Measurements from ENCODE around the gene SYT13. TPM values are rescaled to one million over a fixed set of nuclear protein-coding genes. Genes with fewer than 3 reads are reported as not detected.
A peak's percentile ranks its signal among the peaks of the same experiment; 100 is the strongest.

SYT13 gene
- total and polyA plus RNA-seq, 8 donors = 2.5 to 30.9 (median 6.6) TPM

GRCh38 chr11:45210846-45211245, 75.3 kb downstream of the SYT13 start:
- DNase-seq (no peak), ATAC-seq (peak in 2 of 4 donors; percentile 41 to 61), FAIRE-seq (no peak)
- no peaks in the 10 kb centered on the region for H3K9me3 ChIP-seq
- WGBS, 2 donors = 90 to 92% methylated on average over 9 of the region's 9 CpGs
- no peak overlapping the region for H3K27ac ChIP-seq
- no peaks in the 10 kb centered on the region for H3K4me1 ChIP-seq
- intact Hi-C loops (cut with DNase I) = no loop called here
- H3K36me3 ChIP-seq = peaks cover 0 to 5% (median 0%) of the 10 kb centered on the region in 3 donors
- H3K27me3 ChIP-seq = no peaks in the 10 kb centered on the region
- TF ChIP-seq, protein P1, sequence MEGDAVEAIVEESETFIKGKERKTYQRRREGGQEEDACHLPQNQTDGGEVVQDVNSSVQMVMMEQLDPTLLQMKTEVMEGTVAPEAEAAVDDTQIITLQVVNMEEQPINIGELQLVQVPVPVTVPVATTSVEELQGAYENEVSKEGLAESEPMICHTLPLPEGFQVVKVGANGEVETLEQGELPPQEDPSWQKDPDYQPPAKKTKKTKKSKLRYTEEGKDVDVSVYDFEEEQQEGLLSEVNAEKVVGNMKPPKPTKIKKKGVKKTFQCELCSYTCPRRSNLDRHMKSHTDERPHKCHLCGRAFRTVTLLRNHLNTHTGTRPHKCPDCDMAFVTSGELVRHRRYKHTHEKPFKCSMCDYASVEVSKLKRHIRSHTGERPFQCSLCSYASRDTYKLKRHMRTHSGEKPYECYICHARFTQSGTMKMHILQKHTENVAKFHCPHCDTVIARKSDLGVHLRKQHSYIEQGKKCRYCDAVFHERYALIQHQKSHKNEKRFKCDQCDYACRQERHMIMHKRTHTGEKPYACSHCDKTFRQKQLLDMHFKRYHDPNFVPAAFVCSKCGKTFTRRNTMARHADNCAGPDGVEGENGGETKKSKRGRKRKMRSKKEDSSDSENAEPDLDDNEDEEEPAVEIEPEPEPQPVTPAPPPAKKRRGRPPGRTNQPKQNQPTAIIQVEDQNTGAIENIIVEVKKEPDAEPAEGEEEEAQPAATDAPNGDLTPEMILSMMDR (IDR thresholded peaks at IDR 0.05) = no peak
- no peak overlapping the region for H3K4me3 ChIP-seq

DNA sequence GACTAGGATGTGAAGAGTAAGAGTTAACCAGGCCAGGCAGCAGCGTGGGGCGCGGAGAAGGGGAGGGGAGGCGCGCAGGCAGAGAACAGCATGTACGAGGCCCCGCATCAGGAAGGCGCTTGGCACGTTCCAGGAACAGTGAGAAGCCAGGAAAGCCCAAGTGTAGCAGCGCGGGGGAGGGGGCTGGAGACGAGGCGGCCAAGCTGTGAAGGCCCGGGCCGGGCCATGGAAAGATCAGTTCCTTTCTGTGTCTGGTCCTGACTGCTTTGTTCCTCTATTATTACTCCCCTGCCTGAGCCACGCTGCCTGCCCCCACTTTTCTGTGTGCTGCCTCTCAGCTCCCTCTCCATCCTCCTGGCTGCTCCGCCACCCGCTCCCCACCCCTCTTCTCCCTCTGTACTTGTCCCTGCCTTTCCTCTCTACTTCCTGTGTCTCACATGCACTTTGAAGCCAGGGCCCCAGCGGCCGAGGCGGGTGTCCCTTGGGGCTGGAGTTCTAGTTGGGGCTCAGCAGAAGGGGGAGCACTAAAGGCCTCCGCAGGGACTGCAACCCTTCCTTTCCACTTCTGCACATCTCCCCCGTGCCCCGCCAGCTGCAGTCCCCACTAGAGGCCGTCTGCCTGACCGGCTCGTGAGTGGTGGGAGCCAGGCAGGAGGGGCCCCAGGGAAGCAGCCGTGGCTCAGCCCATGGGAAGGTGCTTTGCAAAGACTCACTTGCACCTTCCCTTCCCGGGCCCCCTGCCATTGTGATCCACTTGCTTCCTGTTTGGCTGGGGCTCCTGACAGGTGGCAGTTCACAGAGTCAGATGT, 76.0 kb downstream of the SYT13 start:
- H3K36me3 ChIP-seq = peaks cover 0 to 5% (median 0%) of the 10 kb centered on the region in 3 donors
- TF ChIP-seq, protein P1 (IDR thresholded peaks at IDR 0.05) = no peak
- peak overlapping the region in 2 of 4 donors; percentile 10 to 33 for H3K27ac ChIP-seq
- intact Hi-C loops (cut with DNase I) = no loop called here
- DNase-seq (peak in 2 of 6 donors; percentile 24 to 72), FAIRE-seq (no peak), ATAC-seq (peak; percentile 50 to 82 (median 70))
- 80 to 81% methylated on average over 29 of the region's 29 CpGs for WGBS, 2 donors
- no peaks in the 10 kb centered on the region for H3K9me3 ChIP-seq
- no peaks in the 10 kb centered on the region for H3K27me3 ChIP-seq
- no peaks in the 10 kb centered on the region for H3K4me1 ChIP-seq
- no peak overlapping the region for H3K4me3 ChIP-seq

- ATAC-seq (no peak), DNase-seq (no peak), FAIRE-seq (no peak)
- no peak overlapping the region for H3K27ac ChIP-seq
- no peaks in the 10 kb centered on the region for H3K9me3 ChIP-seq
- TF ChIP-seq, protein P1 (IDR thresholded peaks at IDR 0.05) = no peak
- no peaks in the 10 kb centered on the region for H3K27me3 ChIP-seq
- H3K36me3 ChIP-seq = peaks cover 0 to 5% (median 0%) of the 10 kb centered on the region in 3 donors
- intact Hi-C loops (cut with DNase I) = no loop called here
- H3K4me3 ChIP-seq = no peak overlapping the region
- WGBS, 2 donors = 89% methylated on average over 35 of the region's 35 CpGs
- H3K4me1 ChIP-seq = no peaks in the 10 kb centered on the region
Measured at GRCh38 chr11:45209000-45209879, 76.9 kb downstream of the SYT13 start.

DNA sequence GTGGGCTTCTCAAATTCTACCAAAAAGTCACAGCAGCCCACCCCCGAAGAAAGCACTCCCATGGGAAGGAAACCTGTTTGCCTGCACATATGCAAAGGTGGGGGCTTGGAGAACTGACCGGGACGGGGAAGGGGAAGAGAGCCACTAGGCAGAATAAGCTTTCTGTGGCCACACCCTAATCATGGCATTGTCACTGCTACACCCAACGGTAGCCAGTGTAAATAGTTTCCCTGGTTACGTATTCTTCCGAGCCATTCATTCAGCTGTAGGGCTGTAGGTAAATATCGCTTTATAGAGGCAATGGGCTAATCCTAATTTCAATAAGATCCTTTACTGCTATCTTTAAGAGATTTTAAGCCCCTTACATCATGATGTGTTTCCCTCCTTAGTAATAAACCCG, 78.0 kb downstream of the SYT13 start:
- H3K36me3 ChIP-seq = peaks cover 0 to 5% (median 0%) of the 10 kb centered on the region in 3 donors
- no peaks in the 10 kb centered on the region for H3K27me3 ChIP-seq
- ATAC-seq (no peak), DNase-seq (no peak), FAIRE-seq (no peak)
- WGBS, 2 donors = 79 to 84% methylated on average over 8 of the region's 8 CpGs
- TF ChIP-seq, protein P1 (IDR thresholded peaks at IDR 0.05) = no peak
- no peaks in the 10 kb centered on the region for H3K4me1 ChIP-seq
- H3K4me3 ChIP-seq = no peak overlapping the region
- H3K27ac ChIP-seq = no peak overlapping the region
- no peaks in the 10 kb centered on the region for H3K9me3 ChIP-seq
- intact Hi-C loops (cut with DNase I) = no loop called here

Measured in pancreas (tissue), 10 donors.